Liver (tissue), 3 donors: ENCODE results near the gene SLC2A6.

Source experiments
- ATF3 ChIP-seq: IDR thresholded peaks from 2 replicates; pipeline ENCODE4 v1.6.1; 2016; ENCODE audit warnings: antibody characterized with exemption
- CTCF ChIP-seq: fragments of 150-350 bp; IDR thresholded peaks from 2 replicates; pipeline ENCODE4 v1.5.1; 2017; ENCODE audit warnings: improper control_type of control experiment, low read depth, low read length; ENCODE audit not compliant: missing input control
- EGR1 ChIP-seq, 2 donors: IDR thresholded peaks; 2 replicates each; pipeline ENCODE4 v1.6.1; 2016 to 2018; ENCODE audit warnings: antibody characterized with exemption in 2 of 2, low read depth in 2 of 2
- FOXA1 ChIP-seq: IDR thresholded peaks from 2 replicates; pipeline ENCODE4 v1.6.1; 2016; ENCODE audit warnings: antibody characterized with exemption
- FOXA2 ChIP-seq: IDR thresholded peaks from 2 replicates; pipeline ENCODE4 v1.6.1; 2016; ENCODE audit warnings: antibody characterized with exemption
- GABPA ChIP-seq, 2 donors: IDR thresholded peaks in 1 of 2; conservative IDR thresholded peaks in 1 of 2; 2 replicates each; pipeline ENCODE4 v1.6.1; 2016; ENCODE audit warnings: antibody characterized with exemption in 2 of 2, mild to moderate bottlenecking in 1 of 2, moderate library complexity in 1 of 2
- JUND ChIP-seq, 2 donors: IDR thresholded peaks; 2 replicates each; pipeline ENCODE4 v1.6.1; 2016; ENCODE audit warnings: antibody characterized with exemption in 2 of 2
- MAX ChIP-seq: IDR thresholded peaks from 2 replicates; pipeline ENCODE4 v1.6.1; 2016; ENCODE audit warnings: antibody characterized with exemption
- RAD21 ChIP-seq, 2 donors: IDR thresholded peaks; 2 replicates each; pipeline ENCODE4 v1.6.1; 2016; ENCODE audit warnings: antibody characterized with exemption in 2 of 2, mild to moderate bottlenecking in 2 of 2
- REST ChIP-seq: IDR thresholded peaks from 2 replicates; pipeline ENCODE4 v1.6.1; 2016; ENCODE audit warnings: antibody characterized with exemption, mild to moderate bottlenecking
- SP1 ChIP-seq: IDR thresholded peaks from 2 replicates; pipeline ENCODE4 v1.6.1; 2018; ENCODE audit warnings: antibody characterized with exemption, mild to moderate bottlenecking
- TAF1 ChIP-seq: conservative IDR thresholded peaks from 2 replicates; pipeline ENCODE4 v1.6.1; 2016; ENCODE audit warnings: antibody characterized with exemption, mild to moderate bottlenecking
- YY1 ChIP-seq: IDR thresholded peaks from 2 replicates; pipeline ENCODE4 v1.6.1; 2016; ENCODE audit warnings: antibody characterized with exemption, mild to moderate bottlenecking
- donor health status: healthy.
- donor health status: healthy.

GRCh38 chr9:133490865-133491655 is 12.2 kb upstream of the SLC2A6 start:
- no peak for TF ChIP-seq CTCF
- no peak for TF ChIP-seq MAX
- no peak for TF ChIP-seq RAD21 (IDR thresholded peaks at IDR 0.05)
- TF ChIP-seq YY1 = no peak
- no peak for TF ChIP-seq TAF1
- no peak for TF ChIP-seq SP1
- no peak for TF ChIP-seq GABPA (IDR thresholded peaks at IDR 0.05 in 1 of 2, conservative IDR thresholded peaks at IDR 0.05 in 1 of 2)
- no peak for TF ChIP-seq REST
- TF ChIP-seq EGR1 (IDR thresholded peaks at IDR 0.05; ENCODE audit: low read depth in 2 of 2) = no peak
- no peak for TF ChIP-seq ATF3
- no peak for TF ChIP-seq FOXA1
- no peak for TF ChIP-seq FOXA2
- TF ChIP-seq JUND (IDR thresholded peaks at IDR 0.05) = no peak
